Esophagus muscularis mucosa (tissue), 4 donors: ENCODE measurements around the gene TNS1. TPM values are rescaled to one million over a fixed set of nuclear protein-coding genes. Genes with fewer than 3 reads are reported as not detected.

ENCODE experiments used
- DNase-seq: peaks from one replicate; pipeline ENCODE4 v3.0.0-alpha.2; 2017; ENCODE audit errors: extremely low spot score
- H3K27ac ChIP-seq, 4 donors: fragments of 200-600 bp; sonication (generic); replicated peaks in 1 of 4; 1 replicate in 3 of 4; 2 replicates in 1 of 4; pipeline ENCODE4 v1.5.1; 2016 to 2019; ENCODE audit warnings: mild to moderate bottlenecking in 1 of 4
- H3K27me3 ChIP-seq, 4 donors: fragments of 200-600 bp; sonication (generic); one replicate each; pipeline versions ENCODE4 v1.5.1 to v1.6.0; 2016 to 2019
- H3K36me3 ChIP-seq, 4 donors: fragments of 200-600 bp; sonication (generic); one replicate each; pipeline ENCODE4 v1.5.1; 2016 to 2019
- H3K4me1 ChIP-seq, 4 donors: fragments of 200-600 bp; sonication (generic); one replicate each; pipeline ENCODE4 v1.5.1; 2016 to 2019
- H3K4me3 ChIP-seq, 4 donors: fragments of 200-600 bp; sonication (generic); 1 replicate in 2 of 4; 2 replicates in 2 of 4; pipeline ENCODE4 v1.5.1; 2016 to 2019; ENCODE audit warnings: mild to moderate bottlenecking in 4 of 4, moderate library complexity in 1 of 4
- H3K9me3 ChIP-seq, 4 donors: fragments of 200-600 bp; sonication (generic); 1 replicate in 3 of 4; 2 replicates in 1 of 4; pipeline ENCODE4 v1.5.1; 2016 to 2019
- CTCF ChIP-seq, 3 experiments: fragments of 200-600 bp in 2 of 3; fragments of 450-650 bp in 1 of 3; sonication (generic) in 2 of 3; IDR thresholded peaks; one replicate each; pipeline ENCODE4 v1.5.1; 2017 to 2019; ENCODE audit warnings: antibody characterized with exemption in 3 of 3, mild to moderate bottlenecking in 2 of 3, moderate library complexity in 1 of 3
- EP300 ChIP-seq: sonication (generic); formaldehyde crosslinking; IDR thresholded peaks from one replicate; pipeline ENCODE4 v1.6.1; 2017; ENCODE audit warnings: antibody characterized with exemption
- POLR2A ChIP-seq: fragments of 450-650 bp; IDR thresholded peaks from one replicate; pipeline ENCODE4 v1.6.1; 2017; ENCODE audit warnings: antibody characterized with exemption, moderate library complexity, mild to moderate bottlenecking, low read depth
- POLR2AphosphoS5 ChIP-seq, 2 donors: sonication (generic); formaldehyde crosslinking; IDR thresholded peaks; one replicate each; pipeline ENCODE4 v1.6.1; 2017; ENCODE audit warnings: antibody characterized with exemption in 2 of 2
- WGBS: methylation state at CpG from one replicate; pipeline ENCODE4 v1.1.5; 2018; 5-methylcytosine and 5-hydroxymethylcytosine counted together
- intact Hi-C: fragments of 100-400 bp; cut with DNase I; formaldehyde crosslinking; loops from one replicate; pipeline ENCODE4 v1.15.1; 2023
- total RNA-seq, 4 donors: library from RNA; depleted of rRNA; stranded (reverse); fragments of >200 nt; gene quantifications; one replicate each; pipeline versions ENCODE4 v1.1.0 to v1.2.1, GENCODE V29; 2016

The TNS1 gene
- total RNA-seq, 4 donors from 2014 or later: 1,001 to 2,170 (median 1,411) TPM

DNA sequence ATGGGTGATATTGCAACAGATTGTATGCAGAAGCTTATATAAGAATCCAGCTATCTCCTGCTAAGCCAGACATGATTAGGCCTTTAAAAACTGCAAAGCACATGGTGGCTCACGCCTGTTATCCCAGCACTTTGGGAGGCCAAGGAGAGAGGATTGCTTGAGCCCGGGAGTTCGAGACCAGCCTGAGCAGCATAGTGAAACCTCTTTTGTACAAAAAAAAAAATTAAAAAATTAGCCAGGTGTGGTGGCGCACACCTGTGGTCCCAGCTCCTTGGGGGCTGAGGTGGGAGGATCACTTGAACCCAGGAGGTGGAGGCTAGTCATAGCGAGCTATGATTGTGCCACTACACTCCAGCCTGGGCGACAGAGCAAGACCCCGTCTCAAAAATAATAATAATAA lies 204.6 kb downstream of the TNS1 start:
- WGBS: 89% methylated on average over 7 of the region's 7 CpGs
- H3K4me3 ChIP-seq: no peak overlapping the region
- no peak for TF ChIP-seq EP300
- no peak for TF ChIP-seq POLR2AphosphoS5 (IDR thresholded peaks at IDR 0.05)
- TF ChIP-seq CTCF (IDR thresholded peaks at IDR 0.05): no peak
- TF ChIP-seq POLR2A: no peak
- no peak for DNase-seq
- H3K27me3 ChIP-seq: no peaks in the 10 kb centered on the region
- H3K27ac ChIP-seq: peak overlapping the region; percentile 76 to 82 (median 82)
- peaks cover 35 to 100% (median 70%) of the 10 kb centered on the region in 4 donors for H3K4me1 ChIP-seq
- peaks cover 14 to 39% (median 33%) of the 10 kb centered on the region in 4 donors for H3K36me3 ChIP-seq
- H3K9me3 ChIP-seq: no peaks in the 10 kb centered on the region
- intact Hi-C loops: no loop called here

GRCh38 chr2:217797661-217798069 lies 205.1 kb downstream of the TNS1 start:
- Histone ChIP-seq H3K36me3 (peaks cover 9 to 34% (median 28%) of the 10 kb centered on the region in 4 donors), H3K4me1 (peaks cover 31 to 100% (median 66%) of the 10 kb centered on the region in 4 donors), H3K4me3 (no peak overlapping the region), H3K9me3 (no peaks in the 10 kb centered on the region), H3K27me3 (no peaks in the 10 kb centered on the region), H3K27ac (peak overlapping the region; percentile 76 to 82 (median 82))
- intact Hi-C loops: no loop called here
- TF ChIP-seq POLR2AphosphoS5 (IDR thresholded peaks at IDR 0.05) (peak; percentile 81 to 84), EP300 (no peak), CTCF (IDR thresholded peaks at IDR 0.05) (no peak), POLR2A (no peak)
- no peak for DNase-seq
- WGBS: 51% methylated on average over 4 of the region's 8 CpGs

DNA sequence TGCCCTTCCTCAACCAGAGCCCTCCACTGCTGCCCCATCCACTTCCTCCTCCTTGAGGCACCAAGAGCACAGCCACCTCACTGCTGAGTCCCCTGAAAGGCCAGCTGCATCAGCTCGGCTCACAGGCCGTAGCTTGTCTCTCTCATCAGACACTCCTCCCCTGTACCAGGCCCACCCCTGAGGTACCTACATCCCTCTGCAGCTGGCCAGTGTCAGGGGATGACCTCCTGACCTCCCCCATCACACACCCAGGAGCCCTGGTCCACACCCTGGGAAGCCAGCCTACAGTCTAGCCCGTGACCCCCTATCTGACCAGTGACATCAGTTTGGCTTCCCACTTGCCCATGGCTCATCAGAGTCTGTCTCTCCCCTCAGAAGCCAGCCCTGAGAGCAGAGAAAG lies 205.6 kb downstream of the TNS1 start:
- WGBS: 23% methylated on average over 3 of the region's 3 CpGs
- DNase-seq: no peak
- Histone ChIP-seq H3K27me3 (no peaks in the 10 kb centered on the region), H3K4me3 (no peak overlapping the region), H3K27ac (peak overlapping the region; percentile 76 to 82 (median 82)), H3K36me3 (peaks cover 5 to 29% (median 23%) of the 10 kb centered on the region in 4 donors), H3K9me3 (no peaks in the 10 kb centered on the region), H3K4me1 (peaks cover 31 to 95% (median 61%) of the 10 kb centered on the region in 4 donors)
- intact Hi-C loops: no loop called here
- TF ChIP-seq POLR2AphosphoS5 (IDR thresholded peaks at IDR 0.05) (peak in 1 of 2 donors; percentile 3), CTCF (IDR thresholded peaks at IDR 0.05) (no peak)

GRCh38 chr2:217795706-217796465 lies 206.9 kb downstream of the TNS1 start:
- Histone ChIP-seq H3K27ac (peak overlapping the region; percentile 76 to 82 (median 82)), H3K27me3 (no peaks in the 10 kb centered on the region), H3K36me3 (peaks cover 0 to 17% (median 12%) of the 10 kb centered on the region in 4 donors), H3K4me3 (no peak overlapping the region), H3K9me3 (no peaks in the 10 kb centered on the region), H3K4me1 (peaks cover 25 to 88% (median 52%) of the 10 kb centered on the region in 4 donors)
- no peak for TF ChIP-seq CTCF (IDR thresholded peaks at IDR 0.05)
- TF ChIP-seq POLR2A: no peak
- TF ChIP-seq EP300: no peak
- no peak for TF ChIP-seq POLR2AphosphoS5 (IDR thresholded peaks at IDR 0.05)
- WGBS: 75% methylated on average over 6 of the region's 11 CpGs
- peak; percentile 88 for DNase-seq
- intact Hi-C loops: no loop called here
